GM18519 (cell line): ENCODE data around the gene ZNF48.

Source experiments
- ATAC-seq: cut with Tn5 transposase; IDR thresholded peaks from one replicate; pipeline ENCODE4 v1.9.1; 2021; ENCODE audit warnings: mild to moderate bottlenecking, moderate library complexity; ENCODE audit not compliant: unreplicated experiment, low FRiP score

ZNF48 gene

GRCh38 chr16:30358577-30358936 lies 36.7 kb upstream of the ZNF48 start:
- ATAC-seq: no peak

DNA sequence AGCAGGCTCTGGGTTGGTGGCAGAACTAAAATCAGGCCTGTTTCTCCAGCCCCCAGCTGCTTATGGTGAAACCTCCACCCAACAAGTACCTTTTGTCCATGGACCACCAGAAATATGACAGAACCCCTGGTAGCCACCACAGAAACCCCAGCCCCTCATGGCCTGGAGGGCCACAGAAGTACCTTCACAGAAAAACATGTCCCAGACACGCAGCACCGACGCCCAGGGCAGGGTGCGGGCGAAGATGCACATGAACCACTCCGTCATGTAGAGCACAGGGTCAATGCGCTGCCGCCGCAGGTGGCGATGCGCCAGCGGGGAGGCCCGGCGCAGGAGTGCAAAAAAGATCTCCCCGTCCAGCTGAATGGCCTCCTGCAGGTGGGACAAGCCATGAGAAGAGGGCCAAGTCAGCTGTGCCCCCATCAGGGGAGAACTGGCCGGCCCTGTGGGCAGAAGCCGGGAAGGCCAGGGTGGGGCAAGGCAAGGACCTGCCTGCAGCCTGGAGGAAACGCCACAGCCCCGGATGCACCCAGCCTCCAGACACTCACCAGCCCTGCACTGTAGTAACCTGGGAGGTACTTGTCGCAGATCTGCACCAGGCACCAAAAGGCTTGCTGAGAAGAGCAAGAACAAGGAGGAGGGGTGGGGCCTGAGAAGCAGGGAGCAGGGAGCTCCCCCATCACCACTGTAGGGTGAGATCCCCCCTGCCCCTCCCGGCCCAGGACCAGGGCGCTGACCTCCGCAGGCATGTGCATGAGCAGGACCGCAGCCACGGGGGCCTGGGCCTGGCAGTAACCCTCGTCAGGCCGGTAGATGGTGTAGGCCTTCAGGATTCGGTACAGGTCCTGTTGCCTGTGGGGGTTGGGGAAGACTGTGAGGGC lies 36.0 kb upstream of the ZNF48 start:
- ATAC-seq: no peak

GRCh38 chr16:30359871-30360170 lies 35.4 kb upstream of the ZNF48 start:
- ATAC-seq: no peak

DNA sequence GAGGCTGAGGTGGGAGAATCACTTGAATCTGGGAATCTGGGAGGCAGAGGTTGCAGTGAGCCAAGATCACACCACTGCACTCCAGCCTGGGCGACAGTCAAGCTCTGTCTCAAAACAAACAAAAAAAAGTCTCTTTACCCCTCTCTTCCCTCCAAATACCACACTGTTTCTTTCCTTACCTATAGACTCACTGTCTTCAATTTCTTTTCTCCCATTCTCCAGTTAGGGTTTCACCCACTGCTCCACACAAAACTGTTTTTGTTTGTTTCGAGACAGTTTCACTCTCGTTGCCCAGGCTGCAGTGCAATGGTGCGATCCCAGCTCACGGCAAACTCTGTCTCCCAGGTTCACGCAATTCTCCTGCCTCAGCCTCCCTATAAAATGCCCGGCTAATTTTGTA lies 34.0 kb upstream of the ZNF48 start:
- no peak for ATAC-seq

GRCh38 chr16:30365200-30365599 lies 30.0 kb upstream of the ZNF48 start:
- no peak for ATAC-seq

DNA sequence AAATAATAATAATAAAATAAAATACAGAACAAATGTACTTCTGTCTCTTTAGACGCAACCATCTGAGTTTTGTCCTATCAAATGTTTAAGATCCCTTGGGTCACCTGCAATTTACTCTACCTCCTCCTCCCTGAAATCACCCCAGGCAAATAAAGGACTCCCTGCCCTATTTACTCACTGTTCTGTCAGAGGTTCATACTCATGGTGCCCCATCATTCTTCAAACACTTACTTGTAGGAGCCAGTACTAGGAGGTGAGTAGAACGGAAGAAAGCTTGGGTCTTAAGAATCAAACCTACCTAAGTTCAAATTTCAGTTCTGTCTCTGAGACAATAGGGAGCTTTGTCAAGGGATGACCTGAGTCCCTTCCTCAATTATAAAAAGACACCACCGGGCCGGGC lies 28.7 kb upstream of the ZNF48 start:
- no peak for ATAC-seq

GRCh38 chr16:30367349-30368009 lies 27.7 kb upstream of the ZNF48 start:
- no peak for ATAC-seq

- ATAC-seq: no peak
Observed at GRCh38 chr16:30368122-30368791, 27.0 kb upstream of the ZNF48 start.

- ATAC-seq: no peak
Observed at GRCh38 chr16:30368792-30369090, 26.5 kb upstream of the ZNF48 start.

DNA sequence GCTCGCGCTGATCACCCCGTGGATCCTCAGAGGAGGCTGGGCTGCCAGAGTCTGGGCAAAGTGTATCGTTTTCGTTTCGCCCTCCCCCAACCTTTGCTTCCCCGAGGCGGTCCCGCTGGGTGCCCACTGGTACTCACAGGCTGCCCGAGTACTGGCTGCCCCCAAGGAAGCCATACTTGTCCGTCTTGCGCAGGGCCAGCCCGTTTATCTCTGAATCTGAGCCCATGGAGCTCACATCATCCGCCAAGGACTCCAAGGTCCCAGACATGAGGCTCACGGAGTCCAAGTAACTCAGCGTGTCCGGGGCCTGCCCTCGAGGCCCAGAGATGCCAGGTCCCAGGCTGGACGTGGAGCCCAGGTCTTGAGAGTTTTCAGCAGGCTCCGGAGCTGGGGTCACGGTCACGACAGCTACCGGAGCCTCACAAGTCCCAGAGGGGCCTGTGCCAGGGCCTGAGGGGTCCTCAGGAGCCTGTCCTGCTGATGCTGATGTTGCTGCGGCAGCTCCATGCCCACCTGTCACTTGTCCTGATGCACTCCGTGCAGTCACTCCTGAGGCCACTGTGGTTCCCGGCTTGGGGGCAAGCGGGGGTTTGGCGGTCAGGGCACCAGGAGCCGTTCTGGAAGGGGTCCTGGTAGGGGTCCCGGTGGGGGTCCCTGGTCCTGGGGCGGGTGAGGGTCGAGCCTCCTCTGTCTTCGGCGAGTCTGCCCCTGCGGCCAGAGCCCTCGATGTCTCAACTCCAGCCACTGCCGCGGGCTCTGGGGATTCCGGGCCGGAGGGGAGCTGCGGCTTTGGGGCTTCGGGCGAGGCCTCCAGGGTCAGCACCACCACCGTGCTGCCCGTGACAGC lies 25.9 kb upstream of the ZNF48 start:
- no peak for ATAC-seq

DNA sequence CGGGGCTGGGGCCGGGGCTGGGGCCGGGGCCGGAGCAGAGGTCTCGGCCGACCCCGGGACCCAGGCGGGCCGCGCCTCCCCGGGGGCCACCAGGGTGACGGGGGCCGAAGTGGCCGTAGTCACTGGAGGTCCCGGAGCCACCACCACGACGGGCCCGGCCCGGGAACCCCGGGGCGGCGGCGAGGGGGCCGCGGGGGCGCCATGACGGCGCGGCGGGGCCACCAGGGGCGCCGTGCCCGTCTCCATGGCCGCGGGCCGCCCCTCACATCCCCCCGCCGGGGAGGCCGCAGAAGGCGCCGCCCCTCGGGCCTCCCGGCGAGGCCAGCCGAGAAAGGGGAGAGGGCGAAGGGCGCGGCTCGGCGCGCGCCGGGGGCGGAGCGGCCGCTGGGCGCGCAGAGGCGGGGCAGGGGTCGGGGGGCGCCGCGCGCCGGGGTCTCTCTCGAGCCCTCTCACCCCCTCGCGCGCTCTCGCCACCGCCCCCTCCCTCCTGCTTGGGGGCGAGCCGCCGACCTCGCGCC lies 25.2 kb upstream of the ZNF48 start:
- ATAC-seq: peak; percentile 11

DNA sequence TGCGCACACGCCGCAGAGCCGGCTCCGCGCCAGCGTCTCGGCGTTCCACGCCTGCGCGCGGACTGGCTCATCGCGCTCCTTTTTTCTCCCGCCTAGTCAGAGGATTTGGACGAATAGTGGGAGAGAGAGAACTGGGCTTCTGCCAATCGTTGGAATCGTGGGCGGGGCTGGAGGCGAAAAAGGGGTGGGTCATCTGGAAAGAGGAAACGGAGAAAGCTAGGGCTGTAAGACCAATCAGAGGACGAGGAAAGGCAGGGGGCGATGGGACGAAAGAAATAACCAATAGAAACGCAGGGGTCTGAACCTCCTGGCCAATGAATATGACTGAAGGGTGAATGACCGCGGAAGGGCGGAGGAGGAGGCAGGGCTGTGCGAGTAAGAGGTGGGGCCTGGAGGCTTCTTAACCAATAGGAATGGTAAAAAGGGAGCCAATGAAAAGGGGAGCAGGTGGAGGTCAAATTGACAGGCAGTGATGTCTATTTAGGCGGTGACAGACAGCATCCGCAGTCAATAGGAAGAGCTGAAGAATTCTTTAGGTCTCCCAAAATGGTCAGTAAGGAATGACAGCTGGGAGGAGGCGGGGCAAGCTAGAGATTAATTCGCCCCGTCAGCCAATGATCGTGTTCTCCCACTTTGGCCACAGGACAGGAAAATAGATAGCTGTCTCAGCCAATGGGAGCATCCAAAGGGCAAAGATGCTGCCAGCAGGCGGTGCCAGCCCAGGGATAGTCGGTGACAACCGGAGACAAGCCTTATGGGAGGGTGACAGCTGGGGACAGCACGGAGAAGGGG lies 24.6 kb upstream of the ZNF48 start, which contains the start of gene TBC1D10B:
Gene TBC1D10B, minus strand, starts transcription at position 39 of the 792 bp plus-strand sequence. CDS start 311 bp downstream, outside the sequence.
- peak; percentile 60 for ATAC-seq

- ATAC-seq: no peak
Observed at GRCh38 chr16:30371248-30371816, 23.9 kb upstream of the ZNF48 start.

DNA sequence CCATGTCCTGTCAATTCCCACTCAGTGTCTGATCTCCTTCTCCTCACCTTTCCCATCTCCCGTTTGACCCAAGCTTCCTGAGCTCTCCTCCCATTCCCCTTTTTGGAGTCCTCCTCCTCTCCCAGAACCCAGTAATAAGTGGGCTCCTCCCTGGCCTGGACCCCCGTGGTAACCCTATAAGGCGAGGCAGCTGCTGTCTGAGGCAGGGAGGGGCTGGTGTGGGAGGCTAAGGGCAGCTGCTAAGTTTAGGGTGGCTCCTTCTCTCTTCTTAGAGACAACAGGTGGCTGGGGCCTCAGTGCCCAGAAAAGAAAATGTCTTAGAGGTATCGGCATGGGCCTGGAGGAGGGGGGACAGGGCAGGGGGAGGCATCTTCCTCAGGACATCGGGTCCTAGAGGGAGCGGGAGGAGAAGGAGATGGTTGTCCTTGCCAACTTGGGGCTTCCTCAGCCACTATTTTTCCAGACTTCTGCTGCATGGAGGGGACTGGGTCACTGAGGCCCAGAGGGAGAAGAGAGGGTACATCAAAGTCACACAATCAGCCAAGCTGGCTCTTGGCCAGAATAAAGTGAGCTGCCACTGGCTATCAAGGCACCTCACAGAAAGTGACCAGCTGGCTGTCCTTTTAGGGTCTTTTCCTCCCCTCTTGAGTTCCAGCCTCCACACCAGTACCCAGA lies 23.0 kb upstream of the ZNF48 start:
- ATAC-seq: no peak

GRCh38 chr16:30372725-30373124 lies 22.5 kb upstream of the ZNF48 start:
- ATAC-seq: no peak

- no peak for ATAC-seq
Observed at GRCh38 chr16:30374538-30374937, 20.7 kb upstream of the ZNF48 start, which contains the start of gene MYL11. MYL11 (plus strand) TSS chr16:30374802; CDS start chr16:30374858, 56 bp downstream.

DNA sequence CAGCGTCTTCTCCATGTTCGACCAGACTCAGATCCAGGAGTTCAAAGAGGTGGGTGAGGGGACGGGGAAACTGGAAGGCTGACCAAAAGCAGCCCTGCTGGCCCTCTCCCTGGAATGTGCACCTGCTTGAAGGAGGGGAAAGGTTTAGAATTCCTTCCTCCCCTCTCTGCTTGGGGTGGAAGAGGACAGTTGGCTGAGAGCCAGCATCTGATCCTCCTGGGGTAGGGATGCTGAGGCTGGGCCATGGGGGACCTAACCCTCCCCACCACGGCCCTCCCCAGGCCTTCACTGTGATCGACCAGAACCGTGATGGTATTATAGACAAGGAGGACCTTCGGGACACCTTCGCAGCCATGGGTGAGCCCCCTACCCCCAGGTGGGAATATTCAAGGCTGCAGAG lies 19.4 kb upstream of the ZNF48 start:
- no peak for ATAC-seq

- no peak for ATAC-seq
Observed at GRCh38 chr16:30376461-30376902, 18.7 kb upstream of the ZNF48 start.
